CD4-positive, alpha-beta memory T cell (primary cell): ENCODE measurements around the gene LONRF2. TPM values are rescaled to one million over a fixed set of nuclear protein-coding genes. Genes with fewer than 3 reads are reported as not detected.
A peak's percentile ranks its signal among the peaks of the same experiment; 100 is the strongest.

Experiments used
- CTCF ChIA-PET: fragments of 350-600 bp; sonication (Branson Sonifier 250); formaldehyde crosslinking; loops from one replicate; lab custom pipeline; 2021; ENCODE audit warnings: inconsistent platforms; ENCODE audit not compliant: partially characterized antibody; lab: Charles Lee
- POLR2A ChIA-PET: fragments of 350-600 bp; sonication (Branson Sonifier 250); formaldehyde crosslinking; loops from one replicate; lab custom pipeline; 2021; ENCODE audit not compliant: partially characterized antibody; lab: Charles Lee
- DNase-seq, 5 donors: peaks; one replicate each; pipeline versions ENCODE4 v3.0.0 to v3.0.0-alpha.2; 2020 to 2022; ENCODE audit warnings: mixed read lengths in 1 of 5
- H3K27ac ChIP-seq: one replicate; pipeline ENCODE4 v1.7.0; 2013; ENCODE audit warnings: low read depth, low read length
- H3K27me3 ChIP-seq: 2 replicates; pipeline ENCODE4 v1.7.0; 2013; ENCODE audit warnings: mild to moderate bottlenecking, low read length, moderate library complexity; ENCODE audit not compliant: insufficient read depth
- H3K36me3 ChIP-seq: 2 replicates; pipeline ENCODE4 v1.7.0; 2013; ENCODE audit warnings: mild to moderate bottlenecking, low read length, moderate library complexity; ENCODE audit not compliant: insufficient read depth
- H3K4me1 ChIP-seq: 2 replicates; pipeline ENCODE4 v1.7.0; 2013; ENCODE audit warnings: mild to moderate bottlenecking, low read length, moderate library complexity; ENCODE audit not compliant: insufficient read depth
- H3K4me3 ChIP-seq, 2 donors: one replicate each; pipeline ENCODE4 v1.7.0; 2013; ENCODE audit warnings: low read length in 2 of 2, mild to moderate bottlenecking in 1 of 2
- H3K9me3 ChIP-seq, 2 donors: one replicate each; pipeline ENCODE4 v1.7.0; 2013; ENCODE audit warnings: low read length in 2 of 2, control low read depth in 1 of 2; ENCODE audit not compliant: control insufficient read depth in 1 of 2
- H3K27ac Mint-ChIP-seq, 7 donors: one replicate each; pipeline ENCODE4 v1.8.0; 2020 to 2021; ENCODE audit warnings: mixed read lengths in 7 of 7, mild to moderate bottlenecking in 6 of 7, inconsistent platforms in 3 of 7, moderate library complexity in 3 of 7
- H3K27me3 Mint-ChIP-seq, 2 donors: one replicate each; pipeline ENCODE4 v1.8.0; 2020 to 2021; ENCODE audit warnings: mixed read lengths in 2 of 2
- H3K36me3 Mint-ChIP-seq, 2 donors: one replicate each; pipeline ENCODE4 v1.8.0; 2020 to 2021; ENCODE audit warnings: mixed read lengths in 2 of 2, inconsistent platforms in 1 of 2, mild to moderate bottlenecking in 1 of 2
- H3K4me1 Mint-ChIP-seq, 4 donors: one replicate each; pipeline ENCODE4 v1.8.0; 2020 to 2021; ENCODE audit warnings: mixed read lengths in 4 of 4, mild to moderate bottlenecking in 1 of 4
- H3K4me3 Mint-ChIP-seq, 8 donors: one replicate each; pipeline ENCODE4 v1.8.0; 2020 to 2021; ENCODE audit warnings: mixed read lengths in 8 of 8, mild to moderate bottlenecking in 7 of 8, moderate library complexity in 6 of 8, inconsistent platforms in 3 of 8
- H3K9me3 Mint-ChIP-seq, 8 donors: one replicate each; pipeline ENCODE4 v1.8.0; 2020 to 2021; ENCODE audit warnings: mixed read lengths in 8 of 8, mild to moderate bottlenecking in 5 of 8, inconsistent platforms in 3 of 8, moderate library complexity in 1 of 8
- intact Hi-C: fragments of 100-400 bp; cut with micrococcal nuclease; formaldehyde crosslinking; loops from one replicate; pipeline ENCODE4 v1.15.1; 2023
- polyA plus RNA-seq, 2 donors: library from polyadenylated mRNA; unstranded; fragments of 300-500 nt; fragmentation: Illumina TruSeq; gene quantifications; one replicate each; pipeline ENCODE4 v1.2.3, GENCODE V29; 2021
- total RNA-seq, 2 experiments: library from RNA; stranded (reverse); gene quantifications; one replicate each; pipeline ENCODE4 v1.2.3, GENCODE V29; 2021

The LONRF2 gene
- total and polyA plus RNA-seq, 4 experiments from 2014 or later = 0.03 to 0.29 (median 0.06) TPM; not detected in 1

- Mint-ChIP-seq H3K27ac (no peak overlapping the region), H3K27me3 (peaks cover 7 to 9% of the 10 kb centered on the region in 2 donors), H3K9me3 (peaks cover 0 to 8% (median 3%) of the 10 kb centered on the region in 8 donors), H3K4me3 (no peak overlapping the region), H3K36me3 (no peaks in the 10 kb centered on the region), H3K4me1 (no peaks in the 10 kb centered on the region)
- Histone ChIP-seq H3K9me3 (no peaks in the 10 kb centered on the region), H3K27ac (no peak overlapping the region), H3K27me3 (no peaks in the 10 kb centered on the region), H3K4me1 (no peaks in the 10 kb centered on the region), H3K4me3 (no peak overlapping the region), H3K36me3 (no peaks in the 10 kb centered on the region)
- intact Hi-C loops = no loop called here
- DNase-seq = no peak
- ChIA-PET POLR2A (no interaction called here), CTCF (no interaction called here)
Measured at GRCh38 chr2:100301881-100302584, 20.3 kb downstream of the LONRF2 start.

- H3K4me1 ChIP-seq = no peaks in the 10 kb centered on the region
- Mint-ChIP-seq H3K4me1 (no peaks in the 10 kb centered on the region), H3K36me3 (no peaks in the 10 kb centered on the region), H3K9me3 (peaks cover 0 to 6% (median 1%) of the 10 kb centered on the region in 8 donors), H3K27me3 (peaks cover 6% of the 10 kb centered on the region in 2 donors), H3K27ac (no peak overlapping the region), H3K4me3 (no peak overlapping the region)
- DNase-seq = no peak
- H3K4me3 ChIP-seq = no peak overlapping the region
- no peak overlapping the region for H3K27ac ChIP-seq
- no peaks in the 10 kb centered on the region for H3K27me3 ChIP-seq
- H3K9me3 ChIP-seq = no peaks in the 10 kb centered on the region
- ChIA-PET POLR2A (no interaction called here), CTCF (interaction anchor here (0.7 to 3.8 kb wide), 2 partner anchors 8 to 37 kb away, joined by 3 to 14 read pairs; no protein-coding TSS in a partner anchor)
- intact Hi-C loops = no loop called here
- no peaks in the 10 kb centered on the region for H3K36me3 ChIP-seq
Measured at GRCh38 chr2:100299548-100299947, 22.8 kb downstream of the LONRF2 start.

GRCh38 chr2:100297511-100297910 is 24.8 kb downstream of the LONRF2 start:
- Histone ChIP-seq H3K27me3 (no peaks in the 10 kb centered on the region), H3K4me3 (no peak overlapping the region), H3K4me1 (no peaks in the 10 kb centered on the region), H3K27ac (no peak overlapping the region), H3K36me3 (no peaks in the 10 kb centered on the region), H3K9me3 (no peaks in the 10 kb centered on the region)
- H3K9me3 Mint-ChIP-seq = no peaks in the 10 kb centered on the region
- DNase-seq = no peak
- no peak overlapping the region for H3K27ac Mint-ChIP-seq
- CTCF ChIA-PET = interaction anchor here (3.8 kb wide), 1 partner anchor 35 kb away, joined by 14 read pairs; no protein-coding TSS in a partner anchor
- H3K4me1 Mint-ChIP-seq = no peaks in the 10 kb centered on the region
- H3K36me3 Mint-ChIP-seq = no peaks in the 10 kb centered on the region
- POLR2A ChIA-PET = no interaction called here
- intact Hi-C loops = no loop called here
- H3K27me3 Mint-ChIP-seq = peaks cover 4 to 9% of the 10 kb centered on the region in 2 donors
- H3K4me3 Mint-ChIP-seq = no peak overlapping the region

- intact Hi-C loops = no loop called here
- no peak for DNase-seq
- H3K27me3 Mint-ChIP-seq = peaks cover 2 to 6% of the 10 kb centered on the region in 2 donors
- POLR2A ChIA-PET = no interaction called here
- Histone ChIP-seq H3K4me1 (peaks cover 30% of the 10 kb centered on the region), H3K4me3 (no peak overlapping the region), H3K27me3 (no peaks in the 10 kb centered on the region), H3K9me3 (no peaks in the 10 kb centered on the region), H3K27ac (no peak overlapping the region), H3K36me3 (no peaks in the 10 kb centered on the region)
- H3K4me1 Mint-ChIP-seq = peaks cover 0 to under 1% (median 0%) of the 10 kb centered on the region in 4 donors
- no peak overlapping the region for H3K27ac Mint-ChIP-seq
- CTCF ChIA-PET = no interaction called here
- no peaks in the 10 kb centered on the region for H3K36me3 Mint-ChIP-seq
- no peak overlapping the region for H3K4me3 Mint-ChIP-seq
- H3K9me3 Mint-ChIP-seq = no peaks in the 10 kb centered on the region
Measured at GRCh38 chr2:100294162-100294497, 28.2 kb downstream of the LONRF2 start.

GRCh38 chr2:100293341-100294161 is 28.8 kb downstream of the LONRF2 start:
- Mint-ChIP-seq H3K4me3 (no peak overlapping the region), H3K27ac (no peak overlapping the region), H3K27me3 (peaks cover 2 to 5% of the 10 kb centered on the region in 2 donors), H3K36me3 (no peaks in the 10 kb centered on the region), H3K4me1 (peaks cover 0 to 6% (median 0%) of the 10 kb centered on the region in 4 donors), H3K9me3 (no peaks in the 10 kb centered on the region)
- H3K4me3 ChIP-seq = no peak overlapping the region
- H3K9me3 ChIP-seq = no peaks in the 10 kb centered on the region
- peaks cover 35% of the 10 kb centered on the region for H3K4me1 ChIP-seq
- H3K27me3 ChIP-seq = no peaks in the 10 kb centered on the region
- intact Hi-C loops = no loop called here
- DNase-seq = no peak
- no peak overlapping the region for H3K27ac ChIP-seq
- H3K36me3 ChIP-seq = no peaks in the 10 kb centered on the region
- CTCF ChIA-PET = no interaction called here
- POLR2A ChIA-PET = no interaction called here

GRCh38 chr2:100292022-100292580 is 30.2 kb downstream of the LONRF2 start:
- Mint-ChIP-seq H3K9me3 (no peaks in the 10 kb centered on the region), H3K36me3 (no peaks in the 10 kb centered on the region), H3K4me1 (peaks cover 0 to 14% (median 2%) of the 10 kb centered on the region in 4 donors), H3K27me3 (peaks cover 2 to 6% of the 10 kb centered on the region in 2 donors), H3K27ac (no peak overlapping the region), H3K4me3 (no peak overlapping the region)
- Histone ChIP-seq H3K27ac (no peak overlapping the region), H3K36me3 (no peaks in the 10 kb centered on the region), H3K27me3 (no peaks in the 10 kb centered on the region), H3K4me3 (no peak overlapping the region), H3K4me1 (peaks cover 37% of the 10 kb centered on the region), H3K9me3 (no peaks in the 10 kb centered on the region)
- peak in 1 of 5 donors; percentile 4 for DNase-seq
- ChIA-PET CTCF (interaction anchor here (1.3 to 1.8 kb wide), 2 partner anchors 30 to 89 kb away, joined by 4 to 7 read pairs; no protein-coding TSS in a partner anchor), POLR2A (interaction anchor here (0.5 kb wide), 1 partner anchor 1289 kb away, joined by 6 read pairs; no protein-coding TSS in a partner anchor)
- intact Hi-C loops = no loop called here
